ENCODE measurements around the gene ASPHD2.
A peak's percentile ranks its signal among the peaks of the same experiment; 100 is the strongest.

Gene ASPHD2, protein sequence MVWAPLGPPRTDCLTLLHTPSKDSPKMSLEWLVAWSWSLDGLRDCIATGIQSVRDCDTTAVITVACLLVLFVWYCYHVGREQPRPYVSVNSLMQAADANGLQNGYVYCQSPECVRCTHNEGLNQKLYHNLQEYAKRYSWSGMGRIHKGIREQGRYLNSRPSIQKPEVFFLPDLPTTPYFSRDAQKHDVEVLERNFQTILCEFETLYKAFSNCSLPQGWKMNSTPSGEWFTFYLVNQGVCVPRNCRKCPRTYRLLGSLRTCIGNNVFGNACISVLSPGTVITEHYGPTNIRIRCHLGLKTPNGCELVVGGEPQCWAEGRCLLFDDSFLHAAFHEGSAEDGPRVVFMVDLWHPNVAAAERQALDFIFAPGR

DNA sequence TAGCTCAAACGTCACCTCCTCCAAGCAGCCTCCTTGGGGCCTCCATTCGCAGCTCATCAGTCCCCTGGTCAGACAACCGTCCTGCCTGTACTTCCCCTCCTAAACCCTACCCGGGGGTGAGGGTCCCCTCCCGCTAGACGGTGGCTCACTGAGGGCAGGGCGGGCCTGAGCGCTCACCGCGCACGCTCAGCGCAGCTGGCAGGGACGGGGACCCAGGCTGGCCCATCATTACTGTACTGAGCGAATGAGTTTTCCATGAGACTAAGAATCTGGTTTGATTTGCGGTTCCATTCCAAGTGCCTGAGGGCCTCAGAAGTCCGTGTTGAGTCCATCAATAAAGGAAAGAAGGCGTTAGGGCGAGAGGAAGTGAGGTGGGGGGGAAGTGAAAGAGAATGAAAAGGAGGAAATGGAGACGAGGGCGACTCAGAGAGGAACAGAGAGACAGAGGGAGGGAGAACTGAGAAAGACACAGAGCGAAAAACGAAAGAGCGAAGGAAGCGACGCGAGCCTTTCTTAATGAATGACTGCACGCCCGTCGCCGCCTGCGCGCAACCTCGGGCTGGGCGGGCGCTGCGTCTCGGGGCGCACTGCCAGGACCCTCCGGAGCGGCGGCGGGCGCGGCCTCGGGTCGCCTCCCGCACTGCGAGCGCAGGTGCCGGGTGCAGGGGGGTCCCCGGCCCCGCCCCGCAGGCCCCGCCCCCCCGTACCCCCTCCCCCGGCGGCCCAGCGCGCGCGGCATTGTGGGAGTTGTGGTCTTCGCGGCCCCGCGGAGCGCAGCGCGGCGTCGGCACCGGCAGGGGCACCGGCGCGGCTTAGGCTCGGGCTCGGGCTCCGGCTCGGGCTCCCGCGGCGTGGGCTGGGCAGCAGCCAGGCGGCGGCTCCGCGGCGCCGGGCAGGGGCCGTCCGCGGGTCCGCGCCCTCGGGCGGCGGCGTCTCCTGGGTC, at the start of gene ASPHD2:
ASPHD2 (plus strand) TSS at position 746 of the 943 bp plus-strand sequence. CDS start 4,356 bp downstream, outside the sequence.
- H3K4me3 ChIP-seq (ENCODE audit: control insufficient read depth, low read depth, low read length) = peak within 1 kb of the TSS; percentile 71
- no peak for DNase-seq (ENCODE audit: low read depth)
- TF ChIP-seq, protein P1, sequence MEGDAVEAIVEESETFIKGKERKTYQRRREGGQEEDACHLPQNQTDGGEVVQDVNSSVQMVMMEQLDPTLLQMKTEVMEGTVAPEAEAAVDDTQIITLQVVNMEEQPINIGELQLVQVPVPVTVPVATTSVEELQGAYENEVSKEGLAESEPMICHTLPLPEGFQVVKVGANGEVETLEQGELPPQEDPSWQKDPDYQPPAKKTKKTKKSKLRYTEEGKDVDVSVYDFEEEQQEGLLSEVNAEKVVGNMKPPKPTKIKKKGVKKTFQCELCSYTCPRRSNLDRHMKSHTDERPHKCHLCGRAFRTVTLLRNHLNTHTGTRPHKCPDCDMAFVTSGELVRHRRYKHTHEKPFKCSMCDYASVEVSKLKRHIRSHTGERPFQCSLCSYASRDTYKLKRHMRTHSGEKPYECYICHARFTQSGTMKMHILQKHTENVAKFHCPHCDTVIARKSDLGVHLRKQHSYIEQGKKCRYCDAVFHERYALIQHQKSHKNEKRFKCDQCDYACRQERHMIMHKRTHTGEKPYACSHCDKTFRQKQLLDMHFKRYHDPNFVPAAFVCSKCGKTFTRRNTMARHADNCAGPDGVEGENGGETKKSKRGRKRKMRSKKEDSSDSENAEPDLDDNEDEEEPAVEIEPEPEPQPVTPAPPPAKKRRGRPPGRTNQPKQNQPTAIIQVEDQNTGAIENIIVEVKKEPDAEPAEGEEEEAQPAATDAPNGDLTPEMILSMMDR (IDR thresholded peaks at IDR 0.05; ENCODE audit: control insufficient read depth, insufficient read depth, low read depth, low read length, missing control alignments) = no peak

DNA sequence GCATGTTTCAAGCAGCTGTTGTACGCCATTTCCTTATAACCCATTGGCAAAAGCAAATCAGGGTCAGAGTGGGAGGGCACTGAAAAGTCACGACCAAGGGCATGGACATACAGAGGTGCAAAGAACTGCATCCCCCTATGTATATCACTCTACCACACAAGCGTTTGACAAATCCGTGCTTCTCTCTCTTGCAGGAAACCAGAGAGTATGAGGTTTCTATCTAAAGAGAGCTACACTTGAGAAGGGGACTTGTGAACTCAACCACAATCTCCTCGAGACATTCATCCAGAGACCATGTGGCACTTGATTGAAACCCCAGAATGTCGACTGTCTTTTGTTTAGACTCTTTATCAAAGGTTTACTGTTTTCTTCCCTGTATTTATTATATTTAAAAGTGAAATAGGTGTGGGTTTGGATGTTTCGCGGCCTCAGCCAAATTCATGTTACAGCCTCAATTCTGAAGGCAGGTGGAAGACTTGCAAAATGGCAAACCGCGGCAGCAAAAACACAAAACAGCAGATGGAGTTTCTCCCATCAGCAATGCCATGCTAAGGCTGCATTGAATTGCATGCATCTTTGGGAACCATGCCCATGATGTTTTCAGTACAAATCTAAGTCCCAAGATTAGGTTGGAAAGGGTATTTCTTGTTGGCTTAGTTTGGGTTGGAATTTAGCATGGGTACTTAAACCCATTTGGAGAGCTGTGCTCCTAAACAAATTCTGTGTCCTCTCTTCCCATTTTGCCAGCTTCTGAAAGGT, 48.8 kb upstream of the ASPHD2 start:
- DNase-seq (ENCODE audit: low read depth) = no peak
- H3K4me3 ChIP-seq (ENCODE audit: control insufficient read depth, low read depth, low read length) = no peak overlapping the region
- TF ChIP-seq, protein P1 (IDR thresholded peaks at IDR 0.05; ENCODE audit: control insufficient read depth, insufficient read depth, low read depth, low read length, missing control alignments) = no peak

DNA sequence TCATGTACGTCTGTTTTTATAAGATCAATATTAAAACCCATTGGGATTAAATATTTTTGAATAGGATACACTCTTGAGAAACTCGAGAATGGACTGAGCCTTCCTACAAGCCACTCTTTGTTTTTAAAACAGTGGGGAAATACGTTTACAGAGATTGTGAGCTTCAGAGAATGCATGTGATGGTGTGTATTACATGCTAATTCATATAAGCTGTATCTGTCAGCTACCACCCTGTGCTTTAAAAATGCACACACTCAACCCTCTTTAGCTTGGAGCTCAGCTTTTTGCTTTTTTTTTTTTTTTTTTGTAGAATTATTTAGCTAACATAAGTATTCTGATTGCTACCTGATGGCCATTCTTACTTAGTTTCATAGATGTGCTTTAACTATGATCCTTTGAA, 46.3 kb upstream of the ASPHD2 start:
- no peak overlapping the region for H3K4me3 ChIP-seq (ENCODE audit: control insufficient read depth, low read depth, low read length)
- no peak for DNase-seq (ENCODE audit: low read depth)
- TF ChIP-seq, protein P1 (IDR thresholded peaks at IDR 0.05; ENCODE audit: control insufficient read depth, insufficient read depth, low read depth, low read length, missing control alignments) = no peak

DNA sequence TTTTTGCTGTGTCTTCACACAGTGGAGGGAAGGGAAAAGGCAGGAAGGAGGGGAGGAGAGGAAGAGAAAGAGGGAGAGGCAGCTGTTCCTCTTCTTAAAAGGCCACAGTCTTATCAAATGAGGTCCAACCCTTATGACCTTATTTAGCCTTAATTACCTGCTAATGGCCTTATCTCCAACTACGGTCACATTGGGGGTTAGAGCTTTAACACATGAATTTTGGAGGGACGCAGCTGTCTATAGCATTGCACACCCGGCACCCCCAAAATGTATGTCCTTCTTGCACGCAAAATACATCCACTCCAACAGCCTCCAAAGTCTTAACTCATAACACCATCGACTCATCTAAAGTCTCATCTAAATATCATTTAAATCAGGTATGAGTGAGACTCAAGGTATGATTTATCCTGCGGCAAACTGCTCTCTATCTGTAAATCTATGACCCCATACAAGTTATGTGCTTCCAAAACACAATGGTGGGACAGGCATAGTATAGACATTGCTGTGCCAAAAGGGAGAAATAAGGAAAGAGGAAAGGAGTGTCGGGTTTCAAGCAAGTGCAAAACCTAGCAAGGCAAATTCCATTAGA, 45.0 kb upstream of the ASPHD2 start:
- TF ChIP-seq, protein P1 (IDR thresholded peaks at IDR 0.05; ENCODE audit: control insufficient read depth, insufficient read depth, low read depth, low read length, missing control alignments) = no peak
- H3K4me3 ChIP-seq (ENCODE audit: control insufficient read depth, low read depth, low read length) = no peak overlapping the region
- no peak for DNase-seq (ENCODE audit: low read depth)

DNA sequence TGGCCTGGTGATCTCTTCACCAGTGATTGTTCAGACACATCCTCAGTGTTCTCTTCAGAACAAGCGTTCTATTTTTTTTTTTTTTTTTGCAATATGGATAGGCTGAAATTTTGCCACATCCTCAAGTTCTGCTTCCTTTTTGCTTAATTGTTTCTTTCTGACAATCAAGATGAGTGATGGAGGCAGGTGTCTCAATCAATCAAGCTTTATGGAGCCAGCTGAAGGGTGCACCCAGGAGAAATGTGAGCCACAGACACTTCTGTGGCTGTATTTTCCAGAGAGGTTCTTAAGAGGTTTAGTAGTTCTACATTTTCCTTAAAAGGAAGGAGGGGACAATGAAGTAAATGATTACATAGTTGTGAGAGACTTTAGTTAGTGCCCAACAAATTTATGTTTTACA, 43.9 kb upstream of the ASPHD2 start:
- DNase-seq (ENCODE audit: low read depth) = no peak
- no peak overlapping the region for H3K4me3 ChIP-seq (ENCODE audit: control insufficient read depth, low read depth, low read length)
- TF ChIP-seq, protein P1 (IDR thresholded peaks at IDR 0.05; ENCODE audit: control insufficient read depth, insufficient read depth, low read depth, low read length, missing control alignments) = no peak

DNA sequence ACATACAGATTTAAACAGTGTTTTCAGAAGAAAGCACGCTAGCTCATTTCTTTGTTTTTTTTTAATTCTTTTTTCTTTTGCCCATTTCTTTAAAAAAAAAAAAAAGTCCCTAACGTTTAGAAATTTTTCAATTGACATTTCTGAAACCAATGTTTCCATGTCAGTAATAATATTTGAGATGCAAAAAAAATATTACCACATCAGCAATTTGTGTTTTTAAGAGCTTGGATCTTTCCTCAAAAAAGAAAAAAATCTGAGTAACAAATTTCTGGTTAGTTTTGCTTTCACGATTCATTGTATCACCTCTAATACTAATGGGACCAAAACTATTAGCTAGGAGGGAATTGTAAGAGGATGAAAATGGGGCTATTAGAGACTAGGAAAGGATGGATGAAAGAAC, 39.9 kb upstream of the ASPHD2 start:
- DNase-seq (ENCODE audit: low read depth) = no peak
- TF ChIP-seq, protein P1 (IDR thresholded peaks at IDR 0.05; ENCODE audit: control insufficient read depth, insufficient read depth, low read depth, low read length, missing control alignments) = no peak

More for the DNA sequence above, 39.9 kb upstream of the ASPHD2 start:
- H3K4me3 ChIP-seq (ENCODE audit: control insufficient read depth, low read depth, low read length) = no peak overlapping the region
